ENCODE data around the gene UBL5.

GRCh38 chr19:9836021-9836420, 8.3 kb downstream of the UBL5 start:
- TF ChIP-seq CTCF (IDR thresholded peaks at IDR 0.05; ENCODE audit: insufficient read depth, low read length) (no peak), POLR2AphosphoS5 (IDR thresholded peaks at IDR 0.05; ENCODE audit: low read depth) (no peak), SPI1 (IDR thresholded peaks at IDR 0.05; ENCODE audit: borderline replicate concordance, low read depth) (no peak)
